Spleen (tissue), 7 donors: ENCODE data around the gene NUP50.

Source experiments
- POLR2A ChIP-seq, 3 donors: fragments of 450-650 bp; IDR thresholded peaks; one replicate each; pipeline ENCODE4 v1.5.1; 2017; ENCODE audit warnings: antibody characterized with exemption in 3 of 3, mild to moderate bottlenecking in 1 of 3
- POLR2AphosphoS5 ChIP-seq, 3 donors: sonication (generic); formaldehyde crosslinking; IDR thresholded peaks; one replicate each; pipeline ENCODE4 v1.5.1; 2017; ENCODE audit warnings: antibody characterized with exemption in 3 of 3
- TF ChIP-seq, protein P1 (sequence below), 11 experiments: fragments of 200-600 bp in 7 of 11; fragments of 450-650 bp in 4 of 11; sonication (generic) in 4 of 11; IDR thresholded peaks in 8 of 11; conservative IDR thresholded peaks in 3 of 11; 1 replicate in 7 of 11; 2 replicates in 4 of 11; pipeline versions ENCODE4 v1.4.0 to v1.8.0; 2016 to 2021; ENCODE audit warnings: antibody characterized with exemption in 11 of 11, inconsistent platforms in 4 of 11, mild to moderate bottlenecking in 1 of 11
- donor health status: DM: no; HTN: no; CAD: no; lungs with moderate emphysema.
- donor health status: DM: no; HTN: no; CAD: no.
- donor health status: DM: no; HTN: no; CAD: no.

DNA sequence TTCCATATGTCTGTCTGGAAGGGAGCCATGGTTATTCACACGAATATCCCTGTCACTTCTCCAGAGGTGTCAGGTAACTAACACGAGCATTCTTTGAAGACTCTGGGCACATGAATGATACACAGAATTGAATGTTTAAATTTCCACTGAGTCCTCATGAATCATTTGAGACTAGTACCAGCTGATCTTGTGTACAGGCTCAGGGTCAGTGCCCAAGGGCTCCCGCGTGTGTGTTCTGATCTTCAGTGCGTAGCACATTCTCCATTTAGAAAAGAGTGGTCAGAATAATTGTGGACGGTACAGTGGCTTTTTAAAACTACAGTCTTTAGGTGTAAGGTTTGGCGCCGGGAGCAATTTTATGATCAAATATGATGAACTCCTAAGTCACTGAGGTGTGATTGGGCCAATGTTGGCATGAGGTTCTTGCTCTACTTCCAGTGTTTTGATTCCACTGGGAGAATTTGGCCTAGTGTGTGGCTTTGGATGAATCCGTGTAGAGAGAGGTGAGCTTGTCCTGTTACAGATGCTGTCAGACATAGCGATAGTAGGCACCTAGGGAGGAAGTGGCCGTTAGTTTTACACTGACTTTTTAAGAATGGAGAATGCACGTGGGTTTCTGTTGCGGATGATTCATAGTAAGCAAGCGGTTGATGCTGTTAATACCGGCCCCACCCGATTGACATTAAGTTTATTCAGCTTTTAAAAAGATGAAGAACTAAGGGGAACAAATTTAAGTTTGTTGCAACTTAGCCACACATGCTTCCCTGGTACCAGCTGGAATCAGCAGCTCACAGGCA, 22.2 kb downstream of the NUP50 start:
- TF ChIP-seq, protein P1, sequence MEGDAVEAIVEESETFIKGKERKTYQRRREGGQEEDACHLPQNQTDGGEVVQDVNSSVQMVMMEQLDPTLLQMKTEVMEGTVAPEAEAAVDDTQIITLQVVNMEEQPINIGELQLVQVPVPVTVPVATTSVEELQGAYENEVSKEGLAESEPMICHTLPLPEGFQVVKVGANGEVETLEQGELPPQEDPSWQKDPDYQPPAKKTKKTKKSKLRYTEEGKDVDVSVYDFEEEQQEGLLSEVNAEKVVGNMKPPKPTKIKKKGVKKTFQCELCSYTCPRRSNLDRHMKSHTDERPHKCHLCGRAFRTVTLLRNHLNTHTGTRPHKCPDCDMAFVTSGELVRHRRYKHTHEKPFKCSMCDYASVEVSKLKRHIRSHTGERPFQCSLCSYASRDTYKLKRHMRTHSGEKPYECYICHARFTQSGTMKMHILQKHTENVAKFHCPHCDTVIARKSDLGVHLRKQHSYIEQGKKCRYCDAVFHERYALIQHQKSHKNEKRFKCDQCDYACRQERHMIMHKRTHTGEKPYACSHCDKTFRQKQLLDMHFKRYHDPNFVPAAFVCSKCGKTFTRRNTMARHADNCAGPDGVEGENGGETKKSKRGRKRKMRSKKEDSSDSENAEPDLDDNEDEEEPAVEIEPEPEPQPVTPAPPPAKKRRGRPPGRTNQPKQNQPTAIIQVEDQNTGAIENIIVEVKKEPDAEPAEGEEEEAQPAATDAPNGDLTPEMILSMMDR (IDR thresholded peaks at IDR 0.05 in 8 of 11, conservative IDR thresholded peaks at IDR 0.05 in 3 of 11) = no peak
- TF ChIP-seq POLR2A (IDR thresholded peaks at IDR 0.05) (no peak), POLR2AphosphoS5 (IDR thresholded peaks at IDR 0.05) (no peak)
